Mammary microvascular endothelial cell (primary cell): ENCODE results near the gene FBXO10. TPM values are rescaled to one million over a fixed set of nuclear protein-coding genes. Genes with fewer than 3 reads are reported as not detected.

ENCODE experiments used
- total RNA-seq: library from RNA; depleted of rRNA; stranded (reverse); fragments of >200 nt; gene quantifications from 2 replicates; pipeline ENCODE4 v1.2.3, GENCODE V29; 2015

FBXO10 gene
- 5.1 and 8.7 TPM in 2 replicates for total RNA-seq

GRCh38 chr9:37575921-37576721, at the start of gene FBXO10:
Gene FBXO10, minus strand, starts transcription at chr9:37576380. Its CDS starts 34,612 bp downstream, at chr9:37541768.

GRCh38 chr9:37592108-37592951, 16.1 kb upstream of the FBXO10 start, which contains the start of gene TOMM5:
Gene TOMM5, minus strand, starts transcription at chr9:37592597. Its CDS starts 65 bp downstream, at chr9:37592532.

GRCh38 chr9:37485389-37486255, 90.6 kb downstream of the FBXO10 start, which contains the start of gene POLR1E:
Gene POLR1E, plus strand, starts transcription at chr9:37485948. Its CDS starts 100 bp downstream, at chr9:37486048.

GRCh38 chr9:37465249-37466036, 110.7 kb downstream of the FBXO10 start, which contains the start of gene ZBTB5:
Gene ZBTB5, minus strand, starts transcription at chr9:37465450. Its CDS starts 22,899 bp downstream, at chr9:37442551.

Other genes starting within 250 kb of the FBXO10 start
- 154 and 160 TPM in 2 replicates for gene GRHPR, start 153.7 kb downstream of the FBXO10 start, total RNA-seq
- gene ZBTB5, start 110.9 kb downstream of the FBXO10 start, total RNA-seq, result 7.0 and 7.3 TPM in 2 replicates
- gene POLR1E, start 90.4 kb downstream of the FBXO10 start, total RNA-seq, result 15.7 and 18.9 TPM in 2 replicates
- 173 and 214 TPM in 2 replicates for gene TOMM5, start 16.2 kb upstream of the FBXO10 start, total RNA-seq
- gene FRMPD1, start 74.6 kb upstream of the FBXO10 start, total RNA-seq, result not detected in 2 replicates
- 1.6 and 2.3 TPM in 2 replicates for gene TRMT10B, start 177.4 kb upstream of the FBXO10 start, total RNA-seq
- gene EXOSC3, start 208.7 kb upstream of the FBXO10 start, total RNA-seq, result 32.2 and 42.8 TPM in 2 replicates
- 14.4 and 20.6 TPM in 2 replicates for gene DCAF10, start 224.4 kb upstream of the FBXO10 start, total RNA-seq